Spleen (tissue), 11 donors: ENCODE measurements around the gene APOLD1. TPM values are rescaled to one million over a fixed set of nuclear protein-coding genes. Genes with fewer than 3 reads are reported as not detected.
A peak's percentile ranks its signal among the peaks of the same experiment; 100 is the strongest.

ENCODE experiments used
- DNase-seq: peaks from one replicate; pipeline ENCODE4 v3.0.0-alpha.2; 2020
- H3K27ac ChIP-seq, 8 donors: fragments of 200-600 bp; sonication (generic) in 7 of 8; 1 replicate in 4 of 8; 2 replicates in 4 of 8; pipeline versions ENCODE4 v1.5.0 to v1.8.0; 2016 to 2021; ENCODE audit warnings: inconsistent platforms in 4 of 8, mild to moderate bottlenecking in 4 of 8, moderate library complexity in 1 of 8
- H3K27me3 ChIP-seq, 7 donors: fragments of 200-600 bp; sonication (generic) in 6 of 7; replicated peaks in 1 of 7; 1 replicate in 4 of 7; 2 replicates in 3 of 7; pipeline versions ENCODE4 v1.5.0 to v1.8.0; 2016 to 2021; ENCODE audit warnings: inconsistent platforms in 3 of 7, mild to moderate bottlenecking in 1 of 7
- H3K36me3 ChIP-seq, 6 donors: fragments of 200-600 bp; sonication (generic) in 5 of 6; 1 replicate in 4 of 6; 2 replicates in 2 of 6; pipeline versions ENCODE4 v1.5.0 to v1.8.0; 2016 to 2021; ENCODE audit warnings: inconsistent platforms in 2 of 6
- H3K4me1 ChIP-seq, 6 donors: fragments of 200-600 bp; sonication (generic) in 5 of 6; 1 replicate in 3 of 6; 2 replicates in 3 of 6; pipeline versions ENCODE4 v1.5.0 to v1.8.0; 2016 to 2021; ENCODE audit warnings: inconsistent platforms in 3 of 6
- H3K4me3 ChIP-seq, 8 donors: fragments of 200-600 bp; sonication (generic) in 7 of 8; 1 replicate in 4 of 8; 2 replicates in 4 of 8; pipeline versions ENCODE4 v1.5.0 to v1.8.0; 2016 to 2021; ENCODE audit warnings: inconsistent platforms in 4 of 8, mild to moderate bottlenecking in 4 of 8, moderate library complexity in 2 of 8
- H3K9me3 ChIP-seq, 8 donors: fragments of 200-600 bp; sonication (generic) in 7 of 8; 1 replicate in 4 of 8; 2 replicates in 4 of 8; pipeline versions ENCODE4 v1.5.0 to v1.8.0; 2016 to 2021; ENCODE audit warnings: inconsistent platforms in 4 of 8
- CTCF ChIP-seq, 11 experiments: fragments of 200-600 bp in 7 of 11; fragments of 450-650 bp in 4 of 11; sonication (generic) in 4 of 11; IDR thresholded peaks in 8 of 11; conservative IDR thresholded peaks in 3 of 11; 1 replicate in 7 of 11; 2 replicates in 4 of 11; pipeline versions ENCODE4 v1.4.0 to v1.8.0; 2016 to 2021; ENCODE audit warnings: antibody characterized with exemption in 11 of 11, inconsistent platforms in 4 of 11, mild to moderate bottlenecking in 1 of 11
- POLR2A ChIP-seq, 3 donors: fragments of 450-650 bp; IDR thresholded peaks; one replicate each; pipeline ENCODE4 v1.5.1; 2017; ENCODE audit warnings: antibody characterized with exemption in 3 of 3, mild to moderate bottlenecking in 1 of 3
- POLR2AphosphoS5 ChIP-seq, 3 donors: sonication (generic); formaldehyde crosslinking; IDR thresholded peaks; one replicate each; pipeline ENCODE4 v1.5.1; 2017; ENCODE audit warnings: antibody characterized with exemption in 3 of 3
- WGBS, 5 donors: extraction: QIAGEN DNeasy Blood & Tissue Kit in 3 of 5; methylation state at CpG; one replicate each; pipeline versions ENCODE4 v1.1.5 to v1.1.7; 2013 to 2018; 5-methylcytosine and 5-hydroxymethylcytosine counted together
- intact Hi-C: fragments of 100-400 bp; cut with DNase I; formaldehyde crosslinking; loops from one replicate; pipeline ENCODE4 v1.15.0; 2023; ENCODE audit warnings: low total_unique reads
- polyA plus RNA-seq, 3 donors: library from polyadenylated mRNA; stranded (reverse); fragments of 200-250 nt; gene quantifications; one replicate each; pipeline ENCODE4 v1.2.1, GENCODE V29; 2013
- total RNA-seq, 7 donors: library from RNA; depleted of rRNA in 3 of 7; stranded (reverse); fragments of >200 nt in 3 of 7; fragmentation: NEBNext Ultra II Directional in 4 of 7; extraction: Animal tissue kit (Norgen Biotek cat#: 25700) in 4 of 7; gene quantifications; one replicate each; pipeline versions ENCODE4 v1.1.0 to v1.2.1, GENCODE V29; 2016 to 2021
- donor health status: healthy with polysubstance abuse.
- donor health status: DM: no; HTN: no; CAD: no; lungs with moderate emphysema.
- donor health status: DM: no; HTN: no; CAD: no.
- donor health status: Bipolar disorder and iron deficiency.
- donor health status: healthy.
- donor health status: DM: no; HTN: no; CAD: no.
- donor health status: DM: yes; HTN: yes; CAD: no.

The APOLD1 gene
- total and polyA plus RNA-seq, 10 donors, result 1.3 to 79.5 (median 12.3) TPM

- Histone ChIP-seq H3K9me3 (no peaks in the 10 kb centered on the region), H3K4me1 (peaks cover 17 to 39% (median 28%) of the 10 kb centered on the region in 6 donors), H3K4me3 (peak overlapping the region in 1 of 8 donors; percentile 77), H3K27ac (peak overlapping the region in 3 of 8 donors; percentile 90 to 91 (median 91)), H3K27me3 (no peaks in the 10 kb centered on the region), H3K36me3 (no peaks in the 10 kb centered on the region)
- intact Hi-C loops, result no loop called here
- 15 to 20% (median 18%) methylated on average over 9 of the region's 9 CpGs for WGBS, 5 donors
- TF ChIP-seq POLR2A (IDR thresholded peaks at IDR 0.05) (no peak), POLR2AphosphoS5 (IDR thresholded peaks at IDR 0.05) (no peak), CTCF (IDR thresholded peaks at IDR 0.05 in 8 of 11, conservative IDR thresholded peaks at IDR 0.05 in 3 of 11) (peak; percentile 67 to 93 (median 83))
- no peak for DNase-seq
Measured at GRCh38 chr12:12788675-12789368, 3.4 kb downstream of the APOLD1 start.

- Histone ChIP-seq H3K27ac (no peak overlapping the region), H3K4me1 (peaks cover 17 to 35% (median 28%) of the 10 kb centered on the region in 6 donors), H3K36me3 (no peaks in the 10 kb centered on the region), H3K27me3 (no peaks in the 10 kb centered on the region), H3K9me3 (no peaks in the 10 kb centered on the region), H3K4me3 (no peak overlapping the region)
- TF ChIP-seq POLR2AphosphoS5 (IDR thresholded peaks at IDR 0.05), result no peak
- no peak for TF ChIP-seq POLR2A (IDR thresholded peaks at IDR 0.05)
- no peak for TF ChIP-seq CTCF (IDR thresholded peaks at IDR 0.05 in 8 of 11, conservative IDR thresholded peaks at IDR 0.05 in 3 of 11)
- intact Hi-C loops, result no loop called here
- no peak for DNase-seq
- 78 to 92% (median 88%) methylated on average over 4 of the region's 4 CpGs for WGBS, 5 donors
Measured at GRCh38 chr12:12790956-12791355, 5.5 kb downstream of the APOLD1 start.

- Histone ChIP-seq H3K27me3 (no peaks in the 10 kb centered on the region), H3K27ac (no peak overlapping the region), H3K36me3 (no peaks in the 10 kb centered on the region), H3K4me3 (no peak overlapping the region), H3K4me1 (peaks cover 13 to 28% (median 23%) of the 10 kb centered on the region in 6 donors), H3K9me3 (no peaks in the 10 kb centered on the region)
- DNase-seq, result no peak
- TF ChIP-seq POLR2AphosphoS5 (IDR thresholded peaks at IDR 0.05) (no peak), POLR2A (IDR thresholded peaks at IDR 0.05) (no peak), CTCF (IDR thresholded peaks at IDR 0.05 in 8 of 11, conservative IDR thresholded peaks at IDR 0.05 in 3 of 11) (no peak)
- WGBS, 5 donors, result 57 to 83% (median 62%) methylated on average over 7 of the region's 7 CpGs
- intact Hi-C loops, result no loop called here
Measured at GRCh38 chr12:12791756-12792369, 6.4 kb downstream of the APOLD1 start.

GRCh38 chr12:12792421-12792820 lies 7.0 kb downstream of the APOLD1 start:
- peak in 1 of 3 donors; percentile 3 for TF ChIP-seq POLR2AphosphoS5 (IDR thresholded peaks at IDR 0.05)
- no peak for TF ChIP-seq POLR2A (IDR thresholded peaks at IDR 0.05)
- no peak for TF ChIP-seq CTCF (IDR thresholded peaks at IDR 0.05 in 8 of 11, conservative IDR thresholded peaks at IDR 0.05 in 3 of 11)
- no peak for DNase-seq
- no peak overlapping the region for H3K4me3 ChIP-seq
- WGBS, 5 donors, result 89 to 98% (median 94%) methylated on average over 6 of the region's 6 CpGs
- H3K36me3 ChIP-seq, result no peaks in the 10 kb centered on the region
- no peak overlapping the region for H3K27ac ChIP-seq
- intact Hi-C loops, result no loop called here
- H3K27me3 ChIP-seq, result no peaks in the 10 kb centered on the region
- peaks cover 11 to 23% (median 18%) of the 10 kb centered on the region in 6 donors for H3K4me1 ChIP-seq
- no peaks in the 10 kb centered on the region for H3K9me3 ChIP-seq
